ENCODE data around the gene FAR2.

GRCh38 chr12:29176941-29177340 is 27.9 kb downstream of the FAR2 start:
- TF ChIP-seq ATF2 (tag by site-specific recombination; IDR thresholded peaks at IDR 0.05; ENCODE audit: low read depth) (no peak), ZNF639 (tag by site-specific recombination; IDR thresholded peaks at IDR 0.05) (no peak), ZNF660 (tag by site-specific recombination; IDR thresholded peaks at IDR 0.05) (no peak)
